ENCODE results near the gene PRC1. TPM values are rescaled to one million over a fixed set of nuclear protein-coding genes. Genes with fewer than 3 reads are reported as not detected.

Gene PRC1
- total RNA-seq, 1 donor from 2014 or later = 284 TPM

- no peaks in the 10 kb centered on the region for H3K4me1 ChIP-seq
- Mint-ChIP-seq H3K27me3 (ENCODE audit: insufficient read depth, low read depth) (no peaks in the 10 kb centered on the region), H3K4me3 (no peak overlapping the region), H3K4me1 (peaks cover 4% of the 10 kb centered on the region), H3K9me3 (no peaks in the 10 kb centered on the region), H3K36me3 (no peaks in the 10 kb centered on the region), H3K27ac (no peak overlapping the region)
- no peaks in the 10 kb centered on the region for H3F3A ChIP-seq (ENCODE audit: low read depth)
- no peaks in the 10 kb centered on the region for H3K79me2 ChIP-seq (ENCODE audit: low read depth)
- H3K27ac ChIP-seq = no peak overlapping the region
- H3K4me3 ChIP-seq = no peak overlapping the region
- no peaks in the 10 kb centered on the region for H4K20me1 ChIP-seq (ENCODE audit: low read depth)
- H3K27me3 ChIP-seq = no peaks in the 10 kb centered on the region
- TF ChIP-seq, protein P1, sequence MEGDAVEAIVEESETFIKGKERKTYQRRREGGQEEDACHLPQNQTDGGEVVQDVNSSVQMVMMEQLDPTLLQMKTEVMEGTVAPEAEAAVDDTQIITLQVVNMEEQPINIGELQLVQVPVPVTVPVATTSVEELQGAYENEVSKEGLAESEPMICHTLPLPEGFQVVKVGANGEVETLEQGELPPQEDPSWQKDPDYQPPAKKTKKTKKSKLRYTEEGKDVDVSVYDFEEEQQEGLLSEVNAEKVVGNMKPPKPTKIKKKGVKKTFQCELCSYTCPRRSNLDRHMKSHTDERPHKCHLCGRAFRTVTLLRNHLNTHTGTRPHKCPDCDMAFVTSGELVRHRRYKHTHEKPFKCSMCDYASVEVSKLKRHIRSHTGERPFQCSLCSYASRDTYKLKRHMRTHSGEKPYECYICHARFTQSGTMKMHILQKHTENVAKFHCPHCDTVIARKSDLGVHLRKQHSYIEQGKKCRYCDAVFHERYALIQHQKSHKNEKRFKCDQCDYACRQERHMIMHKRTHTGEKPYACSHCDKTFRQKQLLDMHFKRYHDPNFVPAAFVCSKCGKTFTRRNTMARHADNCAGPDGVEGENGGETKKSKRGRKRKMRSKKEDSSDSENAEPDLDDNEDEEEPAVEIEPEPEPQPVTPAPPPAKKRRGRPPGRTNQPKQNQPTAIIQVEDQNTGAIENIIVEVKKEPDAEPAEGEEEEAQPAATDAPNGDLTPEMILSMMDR (IDR thresholded peaks at IDR 0.05) = no peak
- no peak for TF ChIP-seq EZH2phosphoT487 (IDR thresholded peaks at IDR 0.05)
- no peak overlapping the region for H2AFZ ChIP-seq (replicated peaks)
- no peak overlapping the region for H3K9ac ChIP-seq
- H3K36me3 ChIP-seq = no peaks in the 10 kb centered on the region
- H3K9me3 ChIP-seq (ENCODE audit: low read depth) = no peaks in the 10 kb centered on the region
- no peak for DNase-seq (ENCODE audit: low spot score)
- H3K4me2 ChIP-seq = no peak overlapping the region
Measured at GRCh38 chr15:91027677-91028076, 33.3 kb upstream of the PRC1 start.

GRCh38 chr15:91023720-91024119 is 29.4 kb upstream of the PRC1 start:
- H3K9me3 Mint-ChIP-seq = no peaks in the 10 kb centered on the region
- Histone ChIP-seq H3K4me3 (no peak overlapping the region), H2AFZ (replicated peaks) (no peak overlapping the region), H3F3A (ENCODE audit: low read depth) (no peaks in the 10 kb centered on the region), H4K20me1 (ENCODE audit: low read depth) (no peaks in the 10 kb centered on the region), H3K27me3 (no peaks in the 10 kb centered on the region), H3K4me1 (peaks cover 12% of the 10 kb centered on the region), H3K9me3 (ENCODE audit: low read depth) (no peaks in the 10 kb centered on the region), H3K79me2 (ENCODE audit: low read depth) (peaks cover 27% of the 10 kb centered on the region), H3K9ac (no peak overlapping the region), H3K4me2 (no peak overlapping the region), H3K36me3 (no peaks in the 10 kb centered on the region), H3K27ac (no peak overlapping the region)
- no peak for DNase-seq (ENCODE audit: low spot score)
- TF ChIP-seq EZH2 (IDR thresholded peaks at IDR 0.05) = no peak
- no peak for TF ChIP-seq EZH2phosphoT487 (IDR thresholded peaks at IDR 0.05)
- TF ChIP-seq, protein P1 (IDR thresholded peaks at IDR 0.05) = no peak
- peaks cover 22% of the 10 kb centered on the region for H3K4me1 Mint-ChIP-seq
- H3K27me3 Mint-ChIP-seq (ENCODE audit: insufficient read depth, low read depth) = no peaks in the 10 kb centered on the region
- no peaks in the 10 kb centered on the region for H3K36me3 Mint-ChIP-seq
- no peak overlapping the region for H3K27ac Mint-ChIP-seq
- peak overlapping the region; percentile 98 for H3K4me3 Mint-ChIP-seq

- H3K4me1 ChIP-seq = peaks cover 12% of the 10 kb centered on the region
- no peaks in the 10 kb centered on the region for H4K20me1 ChIP-seq (ENCODE audit: low read depth)
- no peak overlapping the region for H3K27ac ChIP-seq
- Mint-ChIP-seq H3K4me1 (peaks cover 22% of the 10 kb centered on the region), H3K4me3 (peak overlapping the region; percentile 98), H3K27me3 (ENCODE audit: insufficient read depth, low read depth) (no peaks in the 10 kb centered on the region), H3K27ac (no peak overlapping the region), H3K9me3 (no peaks in the 10 kb centered on the region), H3K36me3 (peaks cover 1% of the 10 kb centered on the region)
- H3F3A ChIP-seq (ENCODE audit: low read depth) = no peaks in the 10 kb centered on the region
- no peak for DNase-seq (ENCODE audit: low spot score)
- peak overlapping the region; percentile 84 for H3K4me2 ChIP-seq
- H3K4me3 ChIP-seq = peak overlapping the region; percentile 80
- H3K9ac ChIP-seq = no peak overlapping the region
- no peaks in the 10 kb centered on the region for H3K27me3 ChIP-seq
- no peaks in the 10 kb centered on the region for H3K9me3 ChIP-seq (ENCODE audit: low read depth)
- peak overlapping the region; percentile 43 for H2AFZ ChIP-seq (replicated peaks)
- peaks cover 27% of the 10 kb centered on the region for H3K79me2 ChIP-seq (ENCODE audit: low read depth)
- TF ChIP-seq, protein P1 (IDR thresholded peaks at IDR 0.05) = no peak
- H3K36me3 ChIP-seq = no peaks in the 10 kb centered on the region
Measured at GRCh38 chr15:91022832-91023129, 28.4 kb upstream of the PRC1 start.

Measured in neural progenitor cell (in vitro differentiated cells).